ENCODE data around the gene ZNF524. TPM values are rescaled to one million over a fixed set of nuclear protein-coding genes. Genes with fewer than 3 reads are reported as not detected.

The ZNF524 gene
- total RNA-seq, 1 experiment from 2014 or later, result 5.5 TPM

DNA sequence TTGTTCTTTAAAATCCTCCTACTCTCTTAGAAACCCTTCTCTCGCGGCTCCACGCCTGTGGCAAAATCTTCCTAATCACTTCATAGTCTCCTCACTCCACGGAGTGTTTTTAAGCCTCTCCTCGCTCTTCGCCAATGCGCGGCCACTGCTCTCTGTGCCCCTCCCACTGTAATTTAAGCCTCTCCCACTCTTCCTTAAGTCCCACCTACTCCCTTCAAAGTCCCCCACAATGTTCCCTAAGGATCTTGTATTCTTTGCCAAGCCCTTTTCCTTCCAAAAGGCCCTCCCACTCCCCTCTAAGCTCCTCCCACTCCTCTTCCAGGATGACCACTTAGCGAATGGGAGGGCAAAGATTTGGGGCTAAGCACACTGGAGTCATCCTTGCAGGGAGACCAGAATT, 2.1 kb upstream of the ZNF524 start (continued):
- TF ChIP-seq, protein P1, sequence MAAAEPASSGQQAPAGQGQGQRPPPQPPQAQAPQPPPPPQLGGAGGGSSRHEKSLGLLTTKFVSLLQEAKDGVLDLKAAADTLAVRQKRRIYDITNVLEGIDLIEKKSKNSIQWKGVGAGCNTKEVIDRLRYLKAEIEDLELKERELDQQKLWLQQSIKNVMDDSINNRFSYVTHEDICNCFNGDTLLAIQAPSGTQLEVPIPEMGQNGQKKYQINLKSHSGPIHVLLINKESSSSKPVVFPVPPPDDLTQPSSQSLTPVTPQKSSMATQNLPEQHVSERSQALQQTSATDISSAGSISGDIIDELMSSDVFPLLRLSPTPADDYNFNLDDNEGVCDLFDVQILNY (CRISPR knock-in tag; IDR thresholded peaks at IDR 0.05), result no peak

DNA sequence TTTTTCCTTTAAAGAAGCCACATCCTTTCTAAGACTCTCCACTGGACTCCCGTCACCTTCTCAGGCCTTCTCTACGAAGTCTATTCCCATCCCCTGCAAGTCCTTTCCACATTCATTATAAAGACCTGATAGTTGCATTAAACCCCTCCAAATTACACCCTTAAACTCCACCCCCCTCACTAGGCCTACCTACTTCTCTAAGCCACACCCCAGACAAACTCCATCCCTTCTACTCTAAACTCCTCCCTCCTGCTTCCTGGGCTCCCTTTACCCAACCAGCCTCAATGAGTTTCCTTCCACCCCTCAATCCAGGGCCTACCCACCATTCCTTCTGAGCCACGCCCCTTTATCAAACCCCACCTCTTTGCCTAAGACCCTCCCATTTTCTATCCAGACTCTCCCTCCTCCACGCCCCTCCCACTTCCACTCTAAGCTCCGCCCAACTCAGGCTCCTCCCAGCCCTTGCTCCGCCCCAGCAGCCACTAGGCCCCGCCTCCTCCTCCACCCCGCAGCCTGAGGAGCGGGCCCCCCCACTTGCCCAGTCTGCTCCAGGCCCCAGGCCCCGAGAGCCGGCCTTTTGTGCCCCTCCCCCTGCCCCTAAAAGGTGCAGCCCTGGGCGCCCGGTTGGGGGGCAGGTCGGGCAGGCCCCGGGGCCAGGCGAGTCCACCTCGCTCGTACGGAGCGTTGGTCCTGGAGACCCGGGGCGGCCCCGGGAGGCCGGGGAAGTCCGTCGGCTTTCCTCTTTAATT, 1.2 kb upstream of the ZNF524 start:
- H3K27me3 Mint-ChIP-seq (ENCODE audit: low read depth), result no peaks in the 10 kb centered on the region; the same call in 1 of the 2 replicates
- DNase-seq (ENCODE audit: low spot score), result peak; percentile 98
- H3K4me1 Mint-ChIP-seq, result peaks cover 29% of the 10 kb centered on the region
- no peaks in the 10 kb centered on the region for H3K9me3 Mint-ChIP-seq
- peak; percentile 78 for ATAC-seq
- H3K4me3 Mint-ChIP-seq, result peak overlapping the region; percentile 98
- peaks cover 23% of the 10 kb centered on the region for H3K36me3 Mint-ChIP-seq
- POLR2A ChIA-PET, result interaction anchor here (0.6 to 2.1 kb wide), 18 partner anchors 9 to 260 kb away, joined by 3 to 17 read pairs (median 4); partner anchors contain the start of genes KMT5C, U2AF2, UBE2S and ZNF628
- H3K27ac Mint-ChIP-seq, result peak overlapping the region; percentile 100
- TF ChIP-seq ZNF423 (CRISPR knock-in tag; IDR thresholded peaks at IDR 0.05), result peak; percentile 42; the same call in 1 of the 2 replicates
- no peak for TF ChIP-seq ZNF121 (CRISPR knock-in tag; IDR thresholded peaks at IDR 0.05)
- TF ChIP-seq ZNF416 (CRISPR knock-in tag; IDR thresholded peaks at IDR 0.05), result 0 out of 2 replicates have a peak, but pooled peaks have one; percentile 63
- peak; percentile 40; the same call in 1 of the 2 replicates for TF ChIP-seq ZNF263 (CRISPR knock-in tag; IDR thresholded peaks at IDR 0.05; ENCODE audit: low read depth)
- CTCF ChIA-PET, result interaction anchor here (0.6 to 3.0 kb wide), 22 partner anchors 7 to 573 kb away, joined by 3 to 17 read pairs (median 4); partner anchors contain the start of genes HSPBP1, NAT14, ZNF579 and ZNF784

DNA sequence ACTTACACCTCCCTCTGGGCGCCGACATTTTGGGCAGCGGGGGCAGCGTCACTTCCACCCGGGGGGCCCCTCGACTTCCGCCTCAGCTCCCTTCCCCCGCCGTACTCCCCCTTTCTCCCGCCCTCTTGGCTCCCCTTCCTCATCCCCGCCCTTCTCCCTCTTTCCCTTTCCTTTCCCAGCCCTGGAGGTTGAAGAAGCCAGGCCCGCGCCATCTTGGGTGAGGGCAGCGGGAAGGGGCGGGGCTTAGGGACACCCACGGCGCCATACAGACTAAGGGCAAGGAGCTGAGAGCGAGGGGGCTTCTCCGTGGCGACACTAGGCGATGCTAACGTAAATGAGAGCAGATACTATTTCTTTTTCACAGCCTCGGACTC, 633 bp upstream of the ZNF524 start, which contains the start of gene FIZ1:
TSS of gene FIZ1 (minus strand) at position 50 of the 374 bp plus-strand sequence. CDS start 1,652 bp downstream, outside the sequence.
- peak; percentile 98 for DNase-seq (ENCODE audit: low spot score)
- H3K9me3 Mint-ChIP-seq, result no peaks in the 10 kb centered on the region
- CTCF ChIA-PET, result interaction anchor here (0.6 to 3.0 kb wide), 20 partner anchors 12 to 573 kb away, joined by 3 to 17 read pairs (median 4); partner anchors contain the start of genes HSPBP1, NAT14, ZNF579 and ZNF784
- H3K4me1 Mint-ChIP-seq, result peaks cover 29% of the 10 kb centered on the region
- peak; percentile 54 for ATAC-seq
- TF ChIP-seq, protein P2, sequence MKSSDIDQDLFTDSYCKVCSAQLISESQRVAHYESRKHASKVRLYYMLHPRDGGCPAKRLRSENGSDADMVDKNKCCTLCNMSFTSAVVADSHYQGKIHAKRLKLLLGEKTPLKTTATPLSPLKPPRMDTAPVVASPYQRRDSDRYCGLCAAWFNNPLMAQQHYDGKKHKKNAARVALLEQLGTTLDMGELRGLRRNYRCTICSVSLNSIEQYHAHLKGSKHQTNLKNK (CRISPR knock-in tag; IDR thresholded peaks at IDR 0.05), result no peak
- no peak for TF ChIP-seq ZNF396 (CRISPR knock-in tag; IDR thresholded peaks at IDR 0.05; ENCODE audit: borderline replicate concordance)
- TF ChIP-seq ETV6 (CRISPR knock-in tag; IDR thresholded peaks at IDR 0.05), result peak; percentile 64; the same call in 1 of the 2 replicates
- peak; percentile 63; the same call in 1 of the 2 replicates for TF ChIP-seq SP1 (CRISPR knock-in tag; conservative IDR thresholded peaks at IDR 0.05)
- peak; percentile 81 for TF ChIP-seq CREM (CRISPR knock-in tag; IDR thresholded peaks at IDR 0.05)
- TF ChIP-seq TP53 (CRISPR knock-in tag; IDR thresholded peaks at IDR 0.05), result 0 out of 2 replicates have a peak, but pooled peaks have one; percentile 37
- no peak for TF ChIP-seq ZNF232 (CRISPR knock-in tag; IDR thresholded peaks at IDR 0.05)
- TF ChIP-seq, protein P1 (CRISPR knock-in tag; IDR thresholded peaks at IDR 0.05), result peak; percentile 75
- 0 out of 2 replicates have a peak, but pooled peaks have one; percentile 28 for TF ChIP-seq SMAD3 (CRISPR knock-in tag; IDR thresholded peaks at IDR 0.05; ENCODE audit: borderline replicate concordance)
- TF ChIP-seq JUN (CRISPR knock-in tag; IDR thresholded peaks at IDR 0.05), result no peak
- H3K27ac Mint-ChIP-seq, result peak within 1 kb of the TSS; percentile 100
- POLR2A ChIA-PET, result interaction anchor here (0.5 to 2.1 kb wide), 15 partner anchors 13 to 260 kb away, joined by 3 to 17 read pairs (median 6); partner anchors contain the start of genes KMT5C, U2AF2, UBE2S and ZNF628
- H3K27me3 Mint-ChIP-seq (ENCODE audit: low read depth), result no peaks in the 10 kb centered on the region; the same call in 1 of the 2 replicates
- peak within 1 kb of the TSS; percentile 98 for H3K4me3 Mint-ChIP-seq
- peaks cover 23% of the 10 kb centered on the region for H3K36me3 Mint-ChIP-seq

DNA sequence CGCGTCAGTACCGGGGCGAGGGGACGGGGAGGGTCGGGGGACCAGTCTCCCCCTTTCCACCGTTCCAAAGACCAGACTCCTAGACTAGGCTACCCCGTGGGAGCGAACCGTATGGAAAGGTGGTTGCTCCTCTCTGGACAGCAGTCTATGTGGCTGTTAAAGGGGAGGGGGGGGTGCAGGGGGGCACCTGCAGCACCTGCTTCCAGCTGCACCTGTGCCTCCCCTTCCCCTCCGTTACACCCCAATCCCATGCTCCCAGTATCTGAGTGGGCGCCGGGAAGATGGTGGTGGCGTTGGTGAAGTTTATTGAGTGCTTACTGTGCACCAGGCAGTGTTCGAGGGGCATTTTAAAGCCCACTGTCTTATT, 557 bp downstream of the ZNF524 start:
- peaks cover 29% of the 10 kb centered on the region for H3K4me1 Mint-ChIP-seq
- peak overlapping the region; percentile 74 for H3K4me3 Mint-ChIP-seq
- ChIA-PET POLR2A (interaction anchor here (0.7 to 2.1 kb wide), 3 partner anchors 51 to 125 kb away, joined by 3 to 15 read pairs (median 3); partner anchors contain the start of gene ZNF628), CTCF (interaction anchor here (0.6 to 2.1 kb wide), 3 partner anchors 94 to 339 kb away, joined by 3 to 7 read pairs (median 3); partner anchors contain the start of gene HSPBP1)
- TF ChIP-seq SMAD4 (CRISPR knock-in tag; IDR thresholded peaks at IDR 0.05), result no peak
- no peak for TF ChIP-seq JAZF1 (CRISPR knock-in tag; IDR thresholded peaks at IDR 0.05)
- ATAC-seq (no peak), DNase-seq (ENCODE audit: low spot score) (no peak)
- H3K9me3 Mint-ChIP-seq, result no peaks in the 10 kb centered on the region
- H3K27me3 Mint-ChIP-seq (ENCODE audit: low read depth), result no peaks in the 10 kb centered on the region; the same call in 1 of the 2 replicates
- peaks cover 12% of the 10 kb centered on the region for H3K36me3 Mint-ChIP-seq
- 0 out of 2 replicates have a peak overlapping the region, but pooled peaks have one; percentile 93 for H3K27ac Mint-ChIP-seq

Measured in WTC11 (cell line).